NCI-H2171 (cell line): ENCODE results near the gene KCNG1.

ENCODE experiments used
- DNase-seq: peaks from one replicate; lab custom pipeline; 2025; lab: John Stamatoyannopoulos, UW

KCNG1 gene

DNA sequence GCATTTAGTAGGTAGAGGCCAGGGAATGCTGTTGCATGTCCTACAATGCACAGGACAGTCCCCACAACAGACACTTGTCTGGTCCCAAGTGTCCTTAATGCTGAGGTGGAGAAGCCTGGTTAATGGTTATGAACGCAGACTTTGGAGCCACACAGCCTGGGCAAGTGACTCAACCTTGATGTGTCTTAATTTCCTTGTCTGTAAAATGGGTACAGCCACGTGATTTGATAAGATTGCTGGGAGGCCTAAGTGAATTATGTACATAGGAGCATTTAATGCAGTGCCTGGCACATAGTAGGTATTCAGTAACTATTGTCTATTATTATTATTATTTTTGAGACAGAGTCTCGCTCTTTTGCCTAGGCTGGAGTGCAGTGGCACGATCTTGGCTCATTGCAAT lies 11.4 kb downstream of the KCNG1 start:
- no peak for DNase-seq

DNA sequence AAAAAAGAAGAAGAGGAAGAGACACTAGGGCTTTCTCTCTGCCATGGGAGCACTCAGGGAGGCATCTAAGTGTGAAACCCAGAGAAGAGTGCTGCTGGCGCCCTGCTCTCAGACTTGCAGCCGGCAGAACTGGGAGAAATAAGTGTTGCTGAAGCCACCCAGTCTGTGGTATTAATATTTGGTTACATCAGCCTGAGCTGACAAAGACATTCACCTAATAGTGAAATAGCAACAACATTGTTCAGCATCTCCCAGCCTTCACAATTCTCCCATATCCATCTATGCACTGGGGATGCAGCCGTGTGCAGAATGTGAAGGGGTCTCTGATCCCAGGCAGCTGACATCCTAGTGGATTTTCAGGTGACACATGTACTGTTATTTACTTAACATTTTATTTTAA lies 12.0 kb downstream of the KCNG1 start:
- DNase-seq, result no peak

DNA sequence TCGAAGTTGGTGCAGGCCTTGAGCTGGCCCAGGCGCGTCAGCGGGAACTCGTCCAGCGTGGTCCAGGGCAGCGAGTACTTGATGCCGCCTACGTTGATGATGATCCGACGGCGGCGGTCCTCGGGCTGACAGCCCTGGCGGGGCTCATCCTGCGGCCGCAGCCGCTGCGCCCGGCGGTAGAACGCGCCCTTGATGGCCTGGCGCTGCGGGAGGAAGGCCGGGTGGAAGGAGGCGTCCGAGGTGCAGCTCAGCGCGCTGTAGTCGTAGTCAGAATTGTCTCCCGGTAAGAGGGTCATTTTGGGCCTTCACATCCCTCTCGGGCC lies 12.9 kb downstream of the KCNG1 start:
- no peak for DNase-seq

DNA sequence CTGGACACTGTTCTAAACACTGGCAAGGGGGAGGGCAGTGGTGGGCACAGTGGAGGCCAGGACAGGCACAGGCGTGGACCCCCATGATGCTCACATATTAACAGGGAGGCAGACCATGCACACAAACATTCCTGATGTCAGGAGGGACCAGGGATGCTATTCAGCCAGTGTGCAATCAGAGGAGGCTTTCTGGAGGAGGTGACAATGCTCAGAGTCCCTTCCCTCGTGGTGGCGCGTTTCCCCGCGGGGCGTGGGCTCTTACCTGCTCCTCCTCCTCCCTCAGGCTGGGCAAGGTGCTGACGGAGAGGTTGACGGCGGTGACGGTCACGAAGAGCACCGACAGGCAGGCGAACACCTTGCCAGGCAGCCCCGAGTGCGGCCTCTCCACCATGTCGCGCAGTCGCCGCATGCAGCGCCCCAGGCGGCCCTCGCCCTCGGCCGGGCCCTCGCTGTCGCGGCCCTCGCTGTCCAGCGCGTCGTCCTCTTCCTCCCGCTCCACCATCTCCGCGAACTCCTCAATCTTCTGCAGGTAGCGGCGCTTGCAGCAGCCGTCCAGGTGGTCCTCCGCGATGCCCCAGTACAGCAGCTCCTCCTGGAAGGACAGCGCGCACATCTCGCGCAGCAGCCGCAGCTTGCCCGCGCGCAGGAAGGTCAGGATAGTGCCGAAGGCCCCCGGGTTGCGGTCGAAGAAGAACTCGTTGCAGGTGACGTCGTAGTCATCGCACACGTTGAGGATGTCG lies 13.4 kb downstream of the KCNG1 start:
- DNase-seq, result no peak

DNA sequence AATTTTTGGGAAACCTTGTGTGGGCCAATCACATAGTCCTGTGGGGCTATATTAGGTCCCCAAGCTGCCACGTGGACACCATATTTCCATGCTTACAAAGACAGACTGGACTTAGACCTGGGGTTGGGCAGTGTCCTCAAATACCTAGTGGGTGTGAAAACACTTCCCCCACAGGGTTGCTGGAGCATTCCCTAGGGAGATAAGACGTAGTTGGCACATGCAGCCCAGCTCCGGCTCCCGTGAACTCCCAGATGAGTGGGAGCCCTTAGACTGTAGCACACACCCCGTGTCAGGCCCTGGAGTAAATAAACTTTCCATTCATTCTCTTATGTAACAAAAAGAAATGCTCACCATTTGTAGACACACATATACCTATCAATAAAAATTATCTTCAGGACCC lies 14.2 kb downstream of the KCNG1 start:
- no peak for DNase-seq

DNA sequence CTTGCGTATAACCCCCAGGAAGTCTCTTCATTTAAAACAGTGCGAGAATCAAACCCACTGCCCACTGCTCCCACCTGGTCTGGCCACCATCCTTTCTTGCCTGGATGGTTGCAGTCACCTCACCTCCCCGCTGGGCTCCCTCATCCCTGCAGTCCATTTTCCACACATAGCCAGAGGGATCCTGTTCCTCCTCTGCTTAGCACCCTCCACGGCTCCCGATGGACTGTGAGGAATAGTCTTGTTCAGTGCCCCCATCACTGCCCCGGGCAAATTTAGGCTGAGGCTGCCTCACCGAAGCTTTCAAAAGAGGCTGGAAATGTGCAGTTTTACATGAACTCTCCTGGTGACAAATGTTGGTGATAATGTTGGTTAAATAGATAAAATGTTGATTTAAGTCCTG lies 17.7 kb downstream of the KCNG1 start:
- DNase-seq, result no peak

DNA sequence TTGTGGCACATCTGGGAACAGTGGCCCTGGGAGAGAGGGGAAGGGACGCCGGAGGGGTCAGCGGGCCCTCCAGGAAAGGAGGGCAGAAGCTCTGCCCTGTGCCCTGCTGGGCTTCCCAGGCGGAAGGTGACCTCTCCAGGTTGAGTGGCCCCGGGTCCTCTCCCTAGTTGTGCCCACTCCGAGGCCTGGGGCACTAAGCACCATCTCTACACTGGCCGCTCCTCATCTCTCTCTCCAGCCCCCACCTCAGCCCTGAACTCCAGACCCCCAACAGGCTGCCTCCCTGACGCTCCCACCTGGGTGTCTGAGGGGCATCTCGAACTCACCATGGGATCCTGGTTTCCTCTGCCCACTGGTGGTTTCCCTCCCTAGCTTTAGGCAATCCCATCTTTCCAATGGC lies 18.1 kb downstream of the KCNG1 start:
- DNase-seq, result no peak

DNA sequence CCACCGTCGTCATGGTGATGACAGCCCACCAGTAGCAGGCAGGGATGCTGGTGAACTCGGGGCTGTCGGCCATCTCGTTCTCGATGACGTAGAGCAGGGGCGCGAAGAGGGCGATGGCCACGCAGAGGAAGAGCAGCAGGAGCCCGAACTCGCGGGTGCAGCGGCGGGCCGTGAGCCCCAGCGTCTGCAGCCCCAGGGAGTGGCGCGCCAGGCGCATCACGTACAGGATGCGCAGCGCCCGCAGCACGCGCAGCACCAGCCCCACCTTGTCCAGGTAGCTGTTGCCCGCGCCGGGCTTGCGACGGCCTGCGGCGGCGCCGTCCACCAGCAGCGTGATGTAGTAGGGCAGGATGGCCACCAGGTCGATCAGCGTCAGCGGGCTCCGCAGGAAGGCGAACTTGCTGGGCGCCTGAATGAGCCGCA lies 18.6 kb downstream of the KCNG1 start:
- DNase-seq, result no peak

DNA sequence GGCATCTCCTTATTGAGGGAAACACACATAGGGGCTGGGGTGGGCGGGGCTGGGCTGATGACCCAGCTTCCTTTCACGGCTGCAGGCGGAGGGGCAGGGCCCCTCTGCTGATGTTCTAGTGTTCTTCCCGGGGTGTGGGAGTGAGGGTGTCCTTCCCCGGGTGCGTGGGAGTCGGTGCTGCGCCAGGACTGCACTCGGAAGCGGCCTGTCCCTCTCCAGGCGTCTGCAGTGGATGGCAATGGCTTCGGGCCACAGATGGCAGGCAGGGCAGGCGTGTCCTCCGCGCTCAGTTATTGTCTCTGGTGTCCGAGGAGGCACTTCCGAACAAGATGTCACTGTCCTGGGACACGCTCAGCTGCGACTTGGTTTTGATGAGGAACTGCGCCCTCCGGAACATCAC lies 19.2 kb downstream of the KCNG1 start:
- DNase-seq, result no peak

DNA sequence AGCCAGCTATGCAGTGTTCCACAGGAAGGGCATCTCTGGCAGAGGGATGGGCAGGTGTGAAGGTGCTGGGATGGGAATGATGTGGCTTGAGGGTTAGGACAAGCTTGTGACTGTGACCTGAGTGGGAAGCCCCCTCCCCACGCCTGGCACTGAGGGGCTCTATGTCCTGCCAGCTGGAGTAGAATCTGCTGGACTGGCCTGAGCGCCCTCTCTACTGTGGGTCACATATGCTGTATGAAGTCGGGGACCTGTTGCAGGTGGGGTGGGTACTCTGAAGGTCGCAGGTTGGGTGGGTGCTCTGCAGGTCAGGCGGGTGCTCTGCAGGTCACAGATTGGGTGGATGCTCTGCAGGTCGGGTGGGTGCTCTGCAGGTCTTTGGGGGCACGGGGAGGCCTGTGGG lies 20.3 kb downstream of the KCNG1 start:
- DNase-seq, result no peak

DNA sequence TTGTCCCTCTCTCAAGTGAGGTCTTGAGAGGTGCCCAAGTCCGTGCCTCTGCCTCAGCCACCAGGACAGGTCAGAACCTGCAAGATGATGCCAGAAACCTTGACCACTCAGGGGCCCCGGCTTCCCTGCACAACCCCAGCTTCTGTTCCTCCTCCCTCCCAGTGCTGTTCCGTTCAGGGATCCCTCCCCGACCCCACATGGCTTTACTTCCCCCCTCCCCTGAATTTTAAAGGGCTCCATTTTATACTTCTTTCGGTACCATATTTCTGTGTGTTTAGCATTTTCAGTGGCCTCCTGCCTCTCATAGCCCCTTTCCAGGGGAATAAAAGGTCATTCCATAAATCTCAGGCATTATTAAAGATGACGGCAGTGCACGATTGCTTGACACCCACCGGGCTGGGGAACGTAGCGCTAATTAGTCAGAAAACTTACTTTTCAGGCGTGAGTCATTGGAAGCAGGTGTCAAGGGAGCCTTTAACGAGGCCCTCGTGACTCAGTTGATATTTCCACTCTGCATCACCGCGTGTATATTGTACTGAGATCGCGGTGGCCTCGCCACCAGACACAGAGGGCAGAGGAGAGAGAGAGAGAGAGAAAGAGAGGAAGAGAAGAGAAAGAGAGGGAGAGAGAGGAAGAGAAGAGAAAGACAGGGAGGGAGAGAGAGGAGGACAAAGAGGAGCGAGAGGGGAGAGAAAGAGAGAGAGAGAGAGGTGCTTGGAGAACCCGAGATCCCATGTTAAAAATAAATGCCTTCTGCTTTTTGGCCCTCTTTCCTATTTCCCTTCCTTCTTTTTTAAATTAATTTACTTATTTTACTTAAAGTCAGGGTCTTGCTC lies 21.3 kb downstream of the KCNG1 start:
- no peak for DNase-seq

DNA sequence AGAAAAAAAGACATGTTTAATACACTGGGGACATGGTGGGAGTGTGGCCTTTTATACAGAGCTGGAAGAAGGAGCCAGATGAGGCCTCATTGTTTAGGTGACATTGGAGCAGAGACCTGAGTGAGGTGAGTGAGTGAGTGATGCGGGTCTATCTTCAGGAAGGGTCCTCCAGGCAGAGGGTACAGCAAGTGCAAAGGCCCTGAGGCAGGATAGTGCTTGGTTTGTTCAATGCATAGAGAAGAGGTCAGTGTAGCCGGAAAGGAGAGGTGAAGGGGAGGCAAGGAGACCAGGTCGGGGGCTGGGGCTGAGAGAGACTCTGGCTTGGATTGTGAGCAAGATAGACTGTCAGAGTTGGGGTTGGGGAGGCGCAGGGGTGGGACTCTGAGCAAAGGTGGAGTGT lies 23.6 kb downstream of the KCNG1 start:
- DNase-seq, result no peak

DNA sequence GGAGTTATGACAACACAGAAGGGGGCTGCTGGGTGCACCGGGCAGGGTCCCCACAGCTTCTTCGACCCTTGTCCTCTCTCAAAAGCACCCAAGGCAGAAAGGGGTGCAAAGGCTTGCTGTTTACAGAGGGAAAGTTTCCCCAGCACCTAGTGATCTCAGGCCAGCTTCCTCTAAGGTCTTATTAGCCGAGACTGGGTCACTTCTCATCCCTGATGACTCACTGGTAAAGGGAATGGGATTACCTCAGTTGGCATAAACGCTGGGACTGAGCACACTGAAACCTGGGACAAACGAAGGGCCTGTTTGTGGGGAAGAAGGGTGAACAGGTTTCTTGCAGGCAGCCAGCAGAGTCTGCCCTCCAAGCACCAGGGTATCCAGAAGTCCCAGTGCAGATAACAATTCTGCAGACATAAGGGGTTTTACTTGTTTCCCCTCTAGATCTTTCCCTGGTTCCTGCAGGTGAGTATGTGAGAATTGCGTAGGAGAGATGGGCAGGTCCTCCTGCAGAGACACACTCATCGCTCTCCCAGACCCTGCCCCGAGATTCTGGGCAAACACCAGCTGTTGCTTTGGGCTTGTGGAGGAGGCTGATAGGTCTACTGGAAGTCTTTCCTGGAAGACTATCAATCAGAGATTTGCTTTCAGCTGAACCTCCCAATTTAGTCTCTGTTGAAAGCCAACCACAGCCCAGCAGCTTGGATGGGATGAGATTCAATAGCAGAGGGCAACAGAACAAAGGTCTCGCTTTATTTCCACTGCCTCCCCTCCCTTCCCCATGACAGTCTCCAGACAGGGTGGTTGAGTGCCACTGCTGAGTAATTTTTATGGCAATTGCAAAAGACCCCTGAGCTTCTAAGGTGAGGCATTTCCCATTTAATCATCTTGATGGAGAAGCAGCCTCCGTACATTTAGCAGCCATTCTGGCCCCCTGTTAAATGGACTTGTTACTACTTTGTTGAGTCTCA lies 25.7 kb downstream of the KCNG1 start:
- no peak for DNase-seq

DNA sequence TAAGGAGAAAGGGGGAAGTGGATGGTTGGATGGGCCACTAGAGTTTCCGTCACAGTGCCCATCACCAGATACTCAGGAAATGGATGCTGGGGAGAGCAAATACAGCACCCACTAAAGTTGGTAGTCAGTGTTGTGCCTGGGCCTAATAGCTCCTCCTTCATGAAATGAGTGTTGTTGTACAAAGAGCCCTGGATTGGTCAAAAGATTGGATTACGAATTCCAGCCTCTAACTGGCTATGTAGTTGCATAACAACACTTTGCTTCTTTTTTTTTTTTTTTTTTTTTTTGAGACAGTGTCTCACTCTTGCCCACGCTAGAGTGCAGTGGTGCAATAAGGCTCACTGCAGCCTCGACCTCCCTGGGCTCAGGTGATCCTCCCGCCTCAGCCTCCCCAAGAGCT lies 27.4 kb downstream of the KCNG1 start:
- no peak for DNase-seq

DNA sequence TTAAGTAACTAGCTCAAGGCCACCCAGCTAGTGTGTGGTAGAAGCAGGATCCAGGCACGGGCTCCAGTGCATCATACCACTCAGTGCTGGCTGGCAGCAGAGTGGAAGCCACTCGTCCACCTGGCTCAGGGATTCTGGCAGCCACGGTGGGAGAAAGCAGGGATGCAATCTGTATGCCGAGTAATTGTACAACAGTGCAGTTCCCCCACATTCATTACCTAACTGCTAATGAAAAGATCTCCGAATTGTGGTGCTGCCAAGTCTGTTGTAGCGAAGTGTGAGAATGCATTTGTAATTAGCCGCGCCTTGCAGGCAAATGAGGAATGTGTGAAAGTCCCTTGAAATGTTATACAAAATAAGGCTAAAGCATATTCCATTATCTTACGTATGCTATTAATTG lies 29.0 kb downstream of the KCNG1 start:
- no peak for DNase-seq

DNA sequence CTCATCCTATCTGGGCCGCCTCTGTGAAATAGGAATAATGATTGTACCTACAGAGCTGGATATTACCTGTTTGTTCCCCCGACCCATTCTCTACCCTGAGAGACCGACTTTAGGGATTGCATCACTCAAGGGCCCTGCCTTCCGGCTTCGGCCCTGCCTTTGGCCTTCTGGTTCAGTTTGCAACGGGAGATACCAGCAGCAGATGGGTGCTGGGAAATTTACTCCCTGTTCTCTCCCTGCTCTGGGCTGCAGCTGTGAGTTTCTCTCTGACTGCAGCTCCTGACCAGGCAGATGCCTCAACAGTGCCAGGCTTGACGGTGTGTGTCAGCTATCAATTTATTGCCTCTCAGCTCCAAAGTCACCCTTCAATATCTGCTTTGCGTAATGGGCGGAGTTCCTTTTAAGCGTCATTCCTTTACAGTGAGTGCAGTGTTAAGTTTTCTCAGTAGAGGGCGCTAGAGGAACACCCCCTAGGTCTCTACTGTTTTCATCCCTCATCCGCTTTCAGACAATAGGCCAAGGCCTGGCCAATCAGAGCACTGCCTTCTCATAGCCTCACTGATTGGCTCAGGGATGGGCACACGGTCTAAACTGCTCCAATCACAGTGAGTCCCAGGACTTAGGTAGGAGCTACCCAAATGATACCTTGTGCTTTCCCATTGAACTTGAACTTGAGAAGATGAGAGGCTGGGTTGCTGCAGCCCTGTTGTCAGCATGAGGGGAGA lies 30.0 kb downstream of the KCNG1 start:
- DNase-seq, result peak; percentile 51

DNA sequence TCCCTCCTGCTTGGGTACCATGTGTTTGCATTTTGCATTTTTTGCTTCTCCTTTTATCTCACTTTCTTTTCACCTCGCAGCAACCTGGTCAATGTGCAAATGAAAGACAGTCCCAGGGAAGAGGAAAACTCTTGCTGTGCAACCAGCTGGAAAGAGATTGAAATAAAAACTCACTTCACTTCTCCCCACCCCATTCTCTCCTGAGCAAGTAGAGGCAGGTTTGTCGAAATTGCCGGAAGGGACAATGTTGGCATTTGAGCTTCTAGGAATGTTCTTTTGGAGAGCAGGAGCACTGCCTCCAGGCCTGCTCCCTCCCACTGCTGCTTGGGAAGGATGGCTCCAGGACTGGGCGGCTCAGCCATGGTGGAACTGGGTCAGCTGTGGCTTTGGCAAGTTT lies 30.6 kb downstream of the KCNG1 start:
- DNase-seq, result no peak

DNA sequence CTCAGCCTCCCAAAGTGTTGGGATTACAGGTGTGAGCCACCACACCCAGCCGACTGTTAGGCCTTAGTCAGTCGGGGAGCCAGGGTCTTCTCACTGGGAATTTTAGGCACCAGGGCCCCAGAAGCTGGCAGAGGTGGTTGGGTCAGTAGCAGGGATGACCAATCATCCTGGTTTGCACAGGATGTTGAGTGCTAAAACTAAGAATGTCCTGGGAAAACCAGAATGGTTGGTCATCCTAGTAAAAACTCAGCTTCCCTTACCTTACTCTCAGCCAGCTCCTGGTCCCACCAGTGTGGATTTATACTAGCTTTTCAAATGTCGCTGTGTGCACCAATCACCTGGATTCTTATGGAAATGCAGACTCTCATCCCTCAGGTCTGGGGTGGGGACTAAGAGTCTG lies 31.8 kb downstream of the KCNG1 start:
- no peak for DNase-seq

DNA sequence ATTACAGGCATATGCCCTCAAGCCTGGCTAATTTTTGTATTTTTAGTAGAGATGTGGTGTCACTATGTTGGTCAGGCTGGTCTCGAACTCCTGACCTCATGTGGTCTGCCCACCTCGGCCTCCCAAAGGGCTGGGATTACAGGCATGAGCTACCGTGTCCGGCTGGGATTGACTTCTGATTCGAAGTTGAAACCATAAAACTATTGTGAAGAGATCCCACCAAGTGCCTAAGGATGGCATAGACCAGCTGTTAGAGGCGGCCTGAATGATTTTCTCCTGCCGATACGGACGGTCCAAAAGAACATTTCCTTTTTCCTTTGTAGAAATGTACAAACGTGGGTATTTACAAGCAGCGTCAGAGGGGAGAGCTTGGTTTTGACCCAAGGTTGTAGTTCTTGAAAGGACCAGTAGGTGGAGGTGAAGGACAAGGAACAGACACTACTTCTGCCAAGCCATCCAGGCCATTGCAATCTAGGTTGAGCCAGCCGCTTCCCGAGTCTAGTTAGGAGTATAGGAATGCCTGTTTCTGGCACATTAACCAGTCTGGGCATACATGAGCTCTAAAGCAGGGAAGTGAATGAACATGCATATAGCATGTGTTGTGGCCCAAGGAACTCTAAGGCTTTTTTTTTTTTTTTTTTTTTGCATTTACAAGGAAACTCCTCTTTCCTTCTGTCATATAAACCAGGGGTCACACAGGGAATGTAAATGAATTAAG lies 35.3 kb downstream of the KCNG1 start:
- peak; percentile 75 for DNase-seq

DNA sequence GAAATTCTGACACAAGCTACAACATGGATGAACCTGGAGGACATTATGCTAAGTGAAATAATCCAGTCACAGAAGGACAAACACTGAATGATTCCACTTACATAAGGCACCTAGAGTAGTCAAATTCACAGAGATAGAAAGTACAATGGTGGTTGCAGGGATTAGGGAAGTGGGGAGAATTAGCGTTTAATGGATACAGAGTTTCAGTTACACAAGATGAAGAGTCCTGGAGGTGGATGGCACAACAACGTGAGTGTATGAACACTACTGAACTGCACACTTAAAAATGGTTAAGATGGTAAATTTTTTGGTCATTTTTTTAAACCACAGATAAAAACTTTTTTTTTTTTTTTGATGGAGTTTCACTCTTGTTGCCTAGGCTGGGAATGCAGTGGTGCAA lies 39.6 kb downstream of the KCNG1 start:
- no peak for DNase-seq

DNA sequence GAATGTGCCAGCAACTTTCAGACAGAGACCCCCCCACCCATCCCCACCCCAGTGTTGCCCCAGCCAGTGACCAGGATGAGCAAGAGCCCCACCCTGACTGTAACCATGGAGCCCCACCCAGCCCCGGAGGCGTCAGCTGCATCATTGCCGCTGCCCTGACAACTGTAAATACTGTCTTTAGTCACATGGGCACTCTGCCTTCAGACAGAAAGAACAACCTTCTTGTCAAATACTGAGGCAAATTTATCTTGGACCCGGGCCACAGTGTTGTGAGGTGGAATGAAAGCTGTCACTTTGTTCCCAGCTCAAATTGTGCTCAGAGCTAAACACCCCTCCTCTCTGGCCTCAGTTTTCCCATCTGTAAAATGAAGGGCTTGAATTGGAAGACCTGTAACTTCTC lies 40.5 kb downstream of the KCNG1 start:
- DNase-seq, result no peak
